ENCODE measurements around the gene PRPF19. TPM values are rescaled to one million over a fixed set of nuclear protein-coding genes. Genes with fewer than 3 reads are reported as not detected.

Gene PRPF19
- total RNA-seq, 1 donor from 2014 or later, result 37.5 TPM

DNA sequence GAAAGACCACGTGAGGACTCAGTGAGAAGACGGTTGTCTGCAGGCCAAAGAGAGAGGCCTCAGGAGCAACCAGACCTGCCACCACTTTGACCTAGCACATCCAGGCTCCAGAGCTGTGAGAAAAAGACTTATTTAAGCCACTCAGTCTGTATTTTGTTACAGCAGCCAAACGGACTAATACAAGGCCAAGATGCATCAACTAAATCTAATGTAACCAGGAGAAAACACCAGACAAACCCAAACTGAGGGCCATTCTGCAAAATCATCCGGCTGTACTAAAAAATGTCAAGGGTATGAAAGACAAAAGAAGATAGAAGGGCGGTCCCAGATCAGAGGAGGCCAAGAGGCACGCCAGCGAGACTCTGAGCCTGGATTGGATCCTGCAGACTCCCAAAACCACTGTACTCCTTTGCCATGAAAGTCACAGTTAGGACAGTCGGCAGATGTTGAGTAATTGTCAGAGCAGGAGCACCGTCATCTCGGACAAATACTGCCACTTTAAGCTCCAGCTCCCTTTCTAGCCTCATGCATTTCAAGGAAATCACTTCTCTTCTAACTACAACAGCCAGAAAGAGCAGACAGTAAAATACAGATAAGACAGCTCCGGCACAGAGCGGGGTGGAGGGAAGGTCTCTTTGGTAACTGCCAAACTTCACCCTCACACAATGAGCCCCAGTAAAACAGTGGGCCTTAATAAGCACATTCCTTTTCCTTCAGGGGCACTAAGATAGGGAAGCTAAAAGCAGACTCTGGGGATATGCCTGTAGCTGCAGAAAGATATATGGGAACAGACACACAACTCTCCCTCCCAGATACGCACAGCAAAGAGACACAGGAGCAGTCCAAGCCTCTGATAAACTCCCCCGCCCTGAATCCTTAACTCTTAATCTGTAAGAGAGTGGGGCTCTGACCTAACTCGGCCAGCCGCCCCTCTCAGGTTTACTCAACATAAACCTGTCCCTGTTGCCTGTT, 42.5 kb downstream of the PRPF19 start:
- no peak for DNase-seq (ENCODE audit: low spot score in 2 of 2)
- FAIRE-seq, result no peak

- FAIRE-seq, result no peak
- DNase-seq (ENCODE audit: low spot score in 2 of 2), result no peak
These were observed 44.2 kb downstream of the PRPF19 start for GRCh38 chr11:60862171-60862570.

DNA sequence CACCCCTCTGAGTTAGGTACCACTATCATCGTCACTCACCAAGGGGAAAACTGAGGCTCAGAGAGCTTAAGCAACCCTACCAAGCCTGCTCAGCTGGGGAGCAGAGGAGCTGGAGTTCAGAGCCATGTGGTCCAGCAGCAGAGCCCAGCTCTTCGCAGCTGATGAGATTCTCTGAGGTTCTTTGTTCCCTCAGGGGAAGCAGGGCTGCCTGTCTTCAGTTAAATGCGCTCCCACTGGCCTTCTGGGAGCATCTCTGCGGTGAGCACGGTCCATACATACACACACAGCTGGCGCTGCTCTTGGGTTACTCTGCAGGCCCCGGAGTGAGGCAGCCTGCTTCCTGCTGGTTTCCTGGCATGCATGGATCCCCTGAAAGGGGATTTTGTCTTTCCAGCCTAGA, 45.4 kb downstream of the PRPF19 start:
- FAIRE-seq (no peak), DNase-seq (ENCODE audit: low spot score in 2 of 2) (no peak)

GRCh38 chr11:60859616-60860250, 46.7 kb downstream of the PRPF19 start:
- DNase-seq (ENCODE audit: low spot score in 2 of 2), result peak in 1 of 2 donors; percentile 66
- FAIRE-seq, result no peak

DNA sequence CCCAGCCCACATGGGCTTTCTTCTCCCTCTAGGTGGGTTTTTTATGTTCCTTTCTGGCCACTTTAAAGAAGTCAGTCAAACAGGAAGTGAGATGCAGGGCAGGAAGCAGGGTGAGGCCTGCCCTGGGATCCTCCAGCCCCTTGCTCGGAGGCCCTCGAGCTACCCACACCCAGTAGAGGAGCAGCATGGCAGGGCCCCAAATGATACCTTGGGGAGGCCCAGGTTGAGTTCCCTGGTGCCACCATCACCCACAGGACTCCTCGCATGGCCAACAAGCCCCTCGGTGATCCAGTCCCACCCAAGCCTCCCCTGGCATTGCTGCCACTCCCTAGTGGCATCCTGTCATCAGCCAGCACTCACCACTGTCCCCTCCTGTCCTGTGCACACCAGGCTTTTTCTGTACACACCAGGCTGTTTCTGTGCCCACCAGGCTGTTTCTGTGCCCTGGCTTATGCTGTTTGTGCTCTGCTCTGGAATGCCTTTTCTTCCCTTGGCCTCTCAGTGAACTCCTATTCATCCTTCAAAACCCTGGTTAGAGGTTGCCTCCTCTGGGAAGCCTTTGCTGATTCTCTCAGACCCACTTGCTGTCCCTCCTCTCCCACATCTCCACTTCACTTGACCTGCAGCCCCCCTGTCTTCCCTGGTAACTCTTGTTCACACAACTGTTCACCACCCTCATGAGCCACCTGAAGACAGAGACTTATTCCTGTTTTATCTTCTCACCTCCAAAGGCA, 47.5 kb downstream of the PRPF19 start:
- FAIRE-seq (no peak), DNase-seq (ENCODE audit: low spot score in 2 of 2) (no peak)

DNA sequence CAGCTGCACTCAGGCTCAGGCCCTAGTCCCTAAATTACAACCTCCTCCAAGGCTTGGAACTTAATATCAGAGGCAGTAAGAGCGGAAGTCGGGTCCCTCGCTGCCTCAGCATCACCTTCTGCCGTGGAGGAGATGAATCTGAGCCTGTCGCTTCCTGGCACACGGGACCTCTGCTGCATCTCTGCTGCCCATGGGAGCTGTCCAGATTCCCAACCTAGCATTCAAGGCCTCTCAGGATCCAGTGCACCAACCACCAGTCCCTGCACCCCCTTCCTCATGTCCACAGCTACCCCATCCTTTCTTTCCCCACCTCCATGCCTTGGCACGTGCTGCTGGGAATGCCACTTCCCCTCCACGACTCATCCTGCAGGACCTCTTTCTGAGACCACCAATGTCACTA, 48.1 kb downstream of the PRPF19 start:
- no peak for FAIRE-seq
- DNase-seq (ENCODE audit: low spot score in 2 of 2), result no peak

DNA sequence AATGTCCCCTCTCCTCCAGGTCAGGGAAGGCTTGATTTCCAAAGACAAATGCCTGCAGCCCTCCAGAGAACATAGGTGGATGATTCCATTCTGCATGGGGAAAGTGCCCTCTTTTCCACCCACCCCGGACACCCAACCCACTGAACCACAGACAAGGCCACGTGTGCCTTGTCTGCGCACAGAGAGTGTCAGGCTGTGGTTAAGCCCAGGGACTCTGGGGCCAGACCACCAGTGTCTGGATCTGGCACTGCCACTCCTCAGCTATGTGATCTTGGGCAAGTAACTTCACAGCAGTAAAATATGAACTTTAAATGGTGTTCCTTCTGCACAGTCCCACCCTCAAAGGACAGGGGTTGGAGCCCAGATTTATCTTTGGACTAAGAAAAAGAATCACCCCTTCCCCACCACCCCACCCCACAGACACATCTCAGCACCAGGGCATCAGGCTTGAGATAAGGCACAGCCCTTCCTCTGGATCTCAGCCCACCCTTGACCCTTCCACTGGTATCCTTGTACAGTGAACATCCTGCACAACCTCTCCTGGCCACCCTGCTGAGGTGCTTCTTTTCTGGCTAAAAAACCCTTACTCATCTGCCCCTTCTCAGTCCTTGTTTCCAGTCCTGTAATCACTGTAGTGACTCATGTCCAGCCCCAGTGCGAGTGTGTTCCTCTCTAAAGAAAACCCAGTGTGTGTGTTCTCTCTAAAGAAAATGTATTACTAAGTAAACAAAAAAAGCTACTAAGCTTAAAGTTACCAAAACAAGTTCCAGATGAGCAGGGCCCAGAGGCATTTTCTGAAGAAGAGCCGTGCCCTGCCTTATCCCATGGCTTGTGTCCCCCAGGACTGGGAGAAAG, 48.8 kb downstream of the PRPF19 start:
- no peak for FAIRE-seq
- no peak for DNase-seq (ENCODE audit: low spot score in 2 of 2)

DNA sequence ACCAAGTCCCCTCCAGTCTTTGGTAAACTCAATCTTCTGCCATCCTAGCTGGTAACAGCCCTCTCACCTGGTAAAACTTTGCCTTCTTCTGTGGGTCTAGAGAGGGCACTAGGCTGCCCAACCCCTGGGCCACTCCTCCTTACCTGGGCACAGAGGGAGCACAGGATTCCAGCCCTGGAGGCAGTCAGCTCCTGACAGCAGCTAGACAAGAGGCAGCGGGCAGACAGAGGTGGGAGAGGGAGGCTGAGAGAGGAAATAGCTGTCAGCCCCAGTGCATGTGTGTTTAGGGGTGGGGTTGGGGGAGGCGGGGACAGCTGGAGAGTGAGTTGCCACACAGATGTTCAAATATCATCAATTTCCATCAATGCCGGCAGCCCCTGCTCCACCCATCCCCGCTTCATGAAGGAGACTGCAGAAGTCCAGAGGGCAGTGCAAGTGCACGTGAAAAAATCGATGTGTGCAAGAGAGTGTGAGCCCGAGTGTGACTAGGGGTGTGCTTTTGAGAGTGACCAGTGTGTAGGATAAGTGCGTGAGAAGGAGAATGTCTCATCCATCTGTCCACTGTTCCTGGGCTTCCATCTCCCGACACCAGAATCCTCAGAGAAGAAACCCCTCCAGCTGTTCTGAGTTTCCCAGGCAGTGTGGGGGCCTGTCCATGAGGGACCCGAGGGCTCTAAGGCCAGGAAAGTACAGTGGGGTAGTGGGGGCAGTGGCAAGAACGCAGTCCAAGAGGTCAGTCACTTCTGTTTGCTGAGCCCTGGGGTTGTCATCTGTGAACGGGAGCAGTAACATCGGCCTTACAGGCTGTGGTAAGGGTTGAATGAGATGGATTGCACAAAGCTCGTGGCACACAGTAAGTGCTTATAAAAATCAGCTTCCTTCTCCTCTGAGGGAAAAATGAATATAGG, 50.4 kb downstream of the PRPF19 start, which contains the start of gene PTGDR2:
Gene PTGDR2 (minus strand): TSS at position 225 of the 908 bp plus-strand sequence. CDS start 2,228 bp downstream, outside the sequence.
- FAIRE-seq (no peak), DNase-seq (ENCODE audit: low spot score in 2 of 2) (no peak)

DNA sequence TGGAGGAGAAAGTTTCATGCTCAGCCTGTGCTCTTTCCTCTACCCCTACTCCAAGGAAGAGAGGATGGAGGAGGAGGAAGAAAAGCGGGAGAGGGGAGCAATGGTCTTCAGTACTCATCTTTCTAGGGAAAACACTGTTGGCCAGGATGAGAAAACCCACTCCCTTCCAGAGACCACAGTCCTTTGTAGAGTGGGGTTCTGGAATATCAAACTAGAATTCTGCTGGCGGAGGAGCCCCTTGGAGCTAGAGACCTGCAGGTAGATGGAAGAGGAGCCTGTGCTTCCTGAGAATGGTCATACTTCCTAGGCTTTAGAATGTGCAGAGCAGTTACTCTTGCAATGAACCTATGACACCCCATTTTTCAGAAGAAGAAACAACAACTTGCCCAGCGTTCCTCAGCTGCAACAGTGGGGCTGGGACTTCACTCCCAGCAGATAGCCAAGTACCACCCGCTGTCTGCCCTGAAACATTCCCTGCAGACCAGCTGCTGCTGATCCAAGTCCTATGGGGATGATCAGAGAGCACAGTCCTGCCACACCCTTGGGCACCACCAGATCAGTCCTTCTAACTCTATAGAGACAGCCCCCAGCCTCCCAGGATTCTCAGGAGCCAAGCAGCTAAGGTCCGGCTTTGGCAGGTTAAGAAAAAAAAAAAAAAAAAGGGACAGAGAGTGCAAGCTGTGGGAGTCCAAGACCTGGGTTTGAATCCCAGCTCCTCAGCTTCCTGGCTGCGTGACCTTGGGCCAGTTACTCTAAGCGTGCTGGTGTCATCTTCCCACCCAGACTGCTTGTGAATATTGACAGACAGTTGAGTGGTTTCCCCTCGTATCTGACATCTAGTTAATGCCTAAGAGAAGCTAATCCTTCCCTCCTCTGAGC, 51.3 kb downstream of the PRPF19 start:
- FAIRE-seq (no peak), DNase-seq (ENCODE audit: low spot score in 2 of 2) (no peak)

DNA sequence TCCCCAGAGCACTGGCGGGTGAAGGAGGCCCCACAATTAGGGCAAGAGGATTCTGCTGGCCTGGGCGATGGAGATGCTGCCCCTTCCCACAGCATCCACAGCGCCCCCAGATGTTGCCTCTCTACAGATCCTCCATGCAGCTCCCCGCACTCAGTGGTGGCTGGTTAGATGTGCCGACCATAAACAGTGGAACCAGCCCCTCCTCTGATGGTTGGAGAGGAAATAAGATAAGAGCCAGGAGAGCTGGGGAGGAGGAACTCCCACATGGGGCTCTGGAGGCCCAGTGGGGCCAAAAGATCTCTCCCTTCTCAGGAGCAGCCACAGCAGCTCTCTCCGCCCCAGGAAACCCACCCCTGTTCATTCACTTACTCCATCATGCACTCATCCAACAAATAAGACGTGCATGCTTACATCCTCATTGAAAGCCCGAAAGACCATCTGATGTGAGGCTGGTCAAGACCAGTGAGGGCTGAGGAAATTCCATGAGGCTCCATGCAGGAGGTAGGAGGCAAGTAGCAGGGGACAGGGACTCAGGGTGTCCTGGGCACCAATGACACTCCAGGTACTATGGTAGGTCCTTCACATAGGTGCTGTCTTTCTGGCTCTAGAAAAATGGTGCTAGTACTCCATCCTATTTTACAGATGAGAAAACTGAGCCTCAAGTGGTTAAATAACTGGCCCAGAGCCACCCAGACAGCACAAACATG, 52.1 kb downstream of the PRPF19 start:
- DNase-seq (ENCODE audit: low spot score in 2 of 2), result no peak
- no peak for FAIRE-seq

GRCh38 chr11:60852982-60853950, 53.1 kb downstream of the PRPF19 start:
- DNase-seq (ENCODE audit: low spot score in 2 of 2), result no peak
- no peak for FAIRE-seq

- FAIRE-seq (no peak), DNase-seq (ENCODE audit: low spot score in 2 of 2) (no peak)
These were observed 54.0 kb downstream of the PRPF19 start for GRCh38 chr11:60852117-60852981.

- DNase-seq (ENCODE audit: low spot score in 2 of 2), result no peak
- FAIRE-seq, result no peak
These were observed 54.9 kb downstream of the PRPF19 start for GRCh38 chr11:60851327-60852104.

All from frontal cortex (tissue), 4 donors.